HepG2 (cell line): Measurements from ENCODE around the gene ZNF888. TPM values are rescaled to one million over a fixed set of nuclear protein-coding genes. Genes with fewer than 3 reads are reported as not detected.

Experiments used
- ATAC-seq: fragments of 200-7000 bp; cut with Tn5 transposase; 3 replicates; pipeline ENCODE4 v1.9.1; 2020; ENCODE audit warnings: mild to moderate bottlenecking, moderate library complexity
- BruUV-seq: library from RNA; stranded (reverse); fragments of 400-500 nt; replicated peaks from 2 replicates; lab custom pipeline; 2021; lab: Mats Ljungman, UMichigan
- CTCF ChIA-PET: fragments of 300-600 bp; formaldehyde crosslinking; extraction: SDS; loops from one replicate; lab custom pipeline; 2021; ENCODE audit warnings: low total read pairs, inconsistent platforms, low intra/inter-chr PET ratio; lab: Yijun Ruan, JAX
- POLR2A ChIA-PET: fragments of 350-600 bp; sonication (Branson Sonifier 250); formaldehyde crosslinking; loops from one replicate; lab custom pipeline; 2020; ENCODE audit warnings: antibody characterized with exemption, inconsistent platforms; lab: Yijun Ruan, JAX
- DNase-seq: peaks from one replicate; pipeline ENCODE4 v3.0.0-alpha.2; 2015; ENCODE audit warnings: low spot score
- FAIRE-seq: peaks from 3 replicates; lab custom pipeline; 2011; peaks lifted over from hg19 to GRCh38; lab: Jason Lieb, UNC
- H2AFZ ChIP-seq: one replicate; pipeline ENCODE4 v1.6.1; 2011; ENCODE audit warnings: low read length, inconsistent platforms
- H3K27ac ChIP-seq: fragments of 300-600 bp; 3 replicates; pipeline ENCODE4 v1.8.0; 2011; ENCODE audit warnings: mixed run types, mild to moderate bottlenecking, mixed read lengths, low read length, inconsistent platforms; ENCODE audit not compliant: insufficient read depth; ENCODE audit errors: extremely low read length
- H3K27me3 ChIP-seq, 2 experiments: fragments of 200-600 bp in 1 of 2; 2 replicates in 1 of 2; 3 replicates in 1 of 2; pipeline versions ENCODE4 v1.6.0 to v1.8.0; 2011; ENCODE audit warnings: low read length in 2 of 2, mild to moderate bottlenecking in 2 of 2, moderate library complexity in 2 of 2, inconsistent platforms in 1 of 2; ENCODE audit not compliant: insufficient read depth in 2 of 2, control insufficient read depth in 1 of 2
- H3K36me3 ChIP-seq, 2 experiments: fragments of 200-600 bp in 1 of 2; replicated peaks in 1 of 2; 2 replicates in 1 of 2; 3 replicates in 1 of 2; pipeline versions ENCODE4 v1.5.1 to v1.8.0; 2011; ENCODE audit warnings: low read length in 2 of 2, inconsistent platforms in 1 of 2; ENCODE audit not compliant: insufficient read depth in 2 of 2, control insufficient read depth in 1 of 2
- H3K4me1 ChIP-seq: 2 replicates; pipeline ENCODE4 v1.5.1; 2012; ENCODE audit warnings: low read length, inconsistent platforms; ENCODE audit not compliant: insufficient read depth
- H3K4me2 ChIP-seq: 2 replicates; pipeline ENCODE4 v1.6.0; 2011; ENCODE audit warnings: low read depth, low read length, inconsistent platforms
- H3K4me3 ChIP-seq, 3 experiments: fragments of 200-600 bp in 1 of 3; sonication (generic), shearing (Covaris generic) in 1 of 3; replicated peaks in 1 of 3; 2 replicates each; pipeline ENCODE4 v1.5.1; 2011 to 2016; ENCODE audit warnings: low read length in 3 of 3, inconsistent platforms in 2 of 3, low read depth in 2 of 3, mild to moderate bottlenecking in 2 of 3, control low read depth in 1 of 3, mixed read lengths in 1 of 3; ENCODE audit not compliant: insufficient read depth in 1 of 3
- H3K79me2 ChIP-seq: one replicate; pipeline ENCODE4 v1.6.1; 2011; ENCODE audit warnings: low read length, inconsistent platforms; ENCODE audit not compliant: insufficient read depth
- H3K9ac ChIP-seq: 2 replicates; pipeline ENCODE4 v1.6.0; 2011; ENCODE audit warnings: mild to moderate bottlenecking, low read depth, low read length, inconsistent platforms; ENCODE audit not compliant: insufficient read depth
- H3K9me3 ChIP-seq: 2 replicates; pipeline ENCODE4 v1.5.1; 2012; ENCODE audit warnings: mild to moderate bottlenecking, low read length
- H4K20me1 ChIP-seq: 2 replicates; pipeline ENCODE4 v1.6.0; 2011; ENCODE audit warnings: inconsistent platforms, mild to moderate bottlenecking, low read length, moderate library complexity; ENCODE audit not compliant: insufficient read depth
- ATF3 ChIP-seq: sonication (generic); formaldehyde crosslinking; IDR thresholded peaks from 2 replicates; pipeline ENCODE4 v1.4.0; 2020; ENCODE audit warnings: missing genetic modification reagents
- ATF4 ChIP-seq, 2 experiments: fragments of 450-650 bp in 1 of 2; sonication (generic) in 1 of 2; formaldehyde crosslinking; IDR thresholded peaks; 2 replicates each; pipeline versions ENCODE4 v1.5.0 to v1.8.0; 2020 to 2022; ENCODE audit warnings: mild to moderate bottlenecking in 1 of 2, missing genetic modification reagents in 1 of 2
- FOXM1 ChIP-seq: sonication (generic); formaldehyde crosslinking; IDR thresholded peaks from 2 replicates; pipeline ENCODE4 v1.5.0; 2020; ENCODE audit warnings: missing genetic modification reagents
- MNT ChIP-seq: fragments of 450-650 bp; IDR thresholded peaks from 2 replicates; pipeline ENCODE4 v1.6.1; 2016
- PBX2 ChIP-seq: IDR thresholded peaks from 2 replicates; pipeline ENCODE4 v1.6.1; 2016; ENCODE audit warnings: control low read depth
- RFX1 ChIP-seq: fragments of 450-650 bp; IDR thresholded peaks from 2 replicates; pipeline ENCODE4 v1.6.1; 2017
- SNAPC4 ChIP-seq: sonication (generic); formaldehyde crosslinking; IDR thresholded peaks from 2 replicates; pipeline ENCODE4 v1.4.0; 2020; ENCODE audit warnings: mild to moderate bottlenecking, missing genetic modification reagents
- ZBTB38 ChIP-seq: sonication (generic); formaldehyde crosslinking; IDR thresholded peaks from 2 replicates; pipeline ENCODE4 v1.5.1; 2020; ENCODE audit warnings: mild to moderate bottlenecking, missing genetic modification reagents
- ZFP36 ChIP-seq: fragments of 150-350 bp; IDR thresholded peaks from 2 replicates; pipeline ENCODE4 v1.6.1; 2018; ENCODE audit warnings: borderline replicate concordance, low read length, low read depth; ENCODE audit not compliant: partially characterized antibody
- ZNF234 ChIP-seq: sonication (generic); formaldehyde crosslinking; conservative IDR thresholded peaks from 2 replicates; pipeline ENCODE4 v1.5.1; 2020; ENCODE audit warnings: mild to moderate bottlenecking, missing genetic modification reagents
- ZNF350 ChIP-seq: sonication (generic); formaldehyde crosslinking; IDR thresholded peaks from 2 replicates; pipeline ENCODE4 v1.4.0; 2020; ENCODE audit warnings: mild to moderate bottlenecking, low read depth, missing genetic modification reagents, borderline replicate concordance
- WGBS: methylation state at CpG from one replicate; pipeline ENCODE4 v1.1.6; 2017; ENCODE audit warnings: low lambda C conversion rate; 5-methylcytosine and 5-hydroxymethylcytosine counted together
- in situ Hi-C: cut with HindIII; loops from 2 replicates; pipeline ENCODE4 v1.10.0; 2017; ENCODE audit warnings: low pct_unique_long_range_greater_than_20kb; ENCODE audit not compliant: extremely low pct_ligation_motif_present
- intact Hi-C: fragments of 100-400 bp; cut with micrococcal nuclease; formaldehyde crosslinking; loops from one replicate; pipeline ENCODE4 v1.10.0; 2022; ENCODE audit not compliant: unreplicated experiment
- polyA plus RNA-seq, 8 experiments: library from polyadenylated mRNA; depleted of rRNA in 3 of 8; stranded (reverse) in 7 of 8; unstranded in 1 of 8; fragments of >200 nt; fragmentation: Illumina TruSeq in 4 of 8; extraction: Trizol in 4 of 8; gene quantifications; 2 replicates each; pipeline versions ENCODE4 v1.2.1 to v1.2.3, GENCODE V29; 2011 to 2016; ENCODE audit warnings: low read depth in 4 of 8, missing spikeins in 1 of 8, mixed read lengths in 1 of 8; ENCODE audit not compliant: insufficient read depth in 1 of 8
- total RNA-seq, 5 experiments: library from RNA; depleted of rRNA; stranded (reverse); fragments of >200 nt; fragmentation: Illumina TruSeq; extraction: Trizol; gene quantifications; 2 replicates each; pipeline ENCODE4 v1.2.3, GENCODE V29; 2016; ENCODE audit warnings: low read depth in 1 of 5

ZNF888 gene
- total and polyA plus RNA-seq, 2 of the 13 experiments (the other 11 are each of a cell fraction or from before 2014, with no cell fraction given) = 1.7 to 7.6 TPM

- peak in 1 of 2 experiments; percentile 91; a peak in 2 of 4 replicates for TF ChIP-seq ATF4 (CRISPR knock-in tag; IDR thresholded peaks at IDR 0.05)
- peak; percentile 56; the same call in 1 of the 2 replicates for TF ChIP-seq ATF3 (CRISPR knock-in tag)
Observed at GRCh38 chr19:52943884-52944643, 20.8 kb upstream of the ZNF888 start (continued).

GRCh38 chr19:52943134-52943883 is 20.1 kb upstream of the ZNF888 start:
- peak overlapping the region; percentile 85 for H3K4me2 ChIP-seq
- H3K9me3 ChIP-seq = peaks cover 5% of the 10 kb centered on the region
- TF ChIP-seq PBX2 (CRISPR knock-in tag) (no peak), ZNF234 (CRISPR knock-in tag) (no peak), ZNF350 (CRISPR knock-in tag) (no peak), MNT (no peak), FOXM1 (CRISPR knock-in tag) (no peak), ZFP36 (no peak), RFX1 (no peak), SNAPC4 (CRISPR knock-in tag) (no peak), ZBTB38 (CRISPR knock-in tag) (peak; percentile 55; the same call in 1 of the 2 replicates)

More at GRCh38 chr19:52943134-52943883, 20.1 kb upstream of the ZNF888 start:
- ATAC-seq (no peak), FAIRE-seq (no peak), DNase-seq (no peak)
- intact Hi-C loops = no loop called here
- ChIA-PET POLR2A (no interaction called here), CTCF (no interaction called here)
- no peaks in the 10 kb centered on the region for H4K20me1 ChIP-seq
- H3K27ac ChIP-seq = peak overlapping the region; percentile 69
- peak overlapping the region; percentile 42 to 79 (median 48); a peak in 5 of 6 replicates for H3K4me3 ChIP-seq
- H3K4me1 ChIP-seq = peaks cover 43% of the 10 kb centered on the region
- BruUV-seq = no TSS peak
- H3K79me2 ChIP-seq = peaks cover 8% of the 10 kb centered on the region
- H2AFZ ChIP-seq = no peak overlapping the region
- WGBS = 84% methylated on average over 28 of the region's 29 CpGs
- in situ Hi-C loops = no loop called here
- no peaks in the 10 kb centered on the region for H3K36me3 ChIP-seq
- no peaks in the 10 kb centered on the region; a peak in 2 of 5 replicates for H3K27me3 ChIP-seq
- H3K9ac ChIP-seq = peak overlapping the region; percentile 31; the same call in 1 of the 2 replicates
